GM19351 (cell line): ENCODE measurements around the gene PGAP6.
"Not testable (repeated sequence)": the region's sequence is repeated elsewhere in the genome, so short reads cannot be mapped to it uniquely, and the experiment has no call there.

Experiments
- ATAC-seq: cut with Tn5 transposase; IDR thresholded peaks from one replicate; pipeline ENCODE4 v1.9.1; 2021; ENCODE audit warnings: mild to moderate bottlenecking, moderate library complexity; ENCODE audit not compliant: unreplicated experiment

The PGAP6 gene

DNA sequence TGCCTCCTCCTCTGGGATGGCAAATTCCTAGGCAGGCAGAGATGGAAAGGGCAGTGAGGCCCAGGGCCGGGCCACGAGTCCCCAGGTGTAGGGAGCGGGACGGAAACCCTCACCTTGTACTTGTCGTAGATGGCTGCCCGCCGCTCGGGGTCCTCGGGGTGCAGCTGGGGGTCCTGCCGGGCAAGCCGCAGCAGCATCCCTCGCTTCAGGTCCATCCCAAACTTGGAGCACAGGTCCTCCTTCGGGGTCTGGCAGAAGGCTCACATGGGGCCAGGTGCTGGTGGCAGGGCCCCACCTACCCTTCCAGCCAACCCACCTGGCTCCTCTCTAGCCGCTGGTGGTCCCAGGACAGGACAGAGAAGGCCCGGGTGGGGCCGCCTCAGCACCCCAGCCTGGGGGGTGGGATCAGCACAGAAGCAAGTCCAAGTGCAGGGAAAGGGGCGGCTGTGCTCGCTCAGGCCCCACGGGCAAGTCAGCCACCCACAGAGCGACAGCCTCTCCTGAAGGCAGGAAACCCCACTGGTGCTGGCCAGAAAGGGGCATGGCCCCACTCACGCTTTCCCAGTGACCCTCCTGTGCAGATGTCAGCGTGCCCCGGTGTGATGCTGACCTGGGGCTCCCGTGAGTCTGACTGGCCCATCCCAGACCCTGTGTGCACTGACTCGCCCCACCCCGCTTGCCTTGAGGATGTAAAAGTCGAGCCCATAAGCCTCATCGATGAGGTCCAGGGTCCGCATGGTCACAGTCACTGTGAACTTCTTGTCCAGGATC lies 13.2 kb downstream of the PGAP6 start:
- ATAC-seq, result no peak

DNA sequence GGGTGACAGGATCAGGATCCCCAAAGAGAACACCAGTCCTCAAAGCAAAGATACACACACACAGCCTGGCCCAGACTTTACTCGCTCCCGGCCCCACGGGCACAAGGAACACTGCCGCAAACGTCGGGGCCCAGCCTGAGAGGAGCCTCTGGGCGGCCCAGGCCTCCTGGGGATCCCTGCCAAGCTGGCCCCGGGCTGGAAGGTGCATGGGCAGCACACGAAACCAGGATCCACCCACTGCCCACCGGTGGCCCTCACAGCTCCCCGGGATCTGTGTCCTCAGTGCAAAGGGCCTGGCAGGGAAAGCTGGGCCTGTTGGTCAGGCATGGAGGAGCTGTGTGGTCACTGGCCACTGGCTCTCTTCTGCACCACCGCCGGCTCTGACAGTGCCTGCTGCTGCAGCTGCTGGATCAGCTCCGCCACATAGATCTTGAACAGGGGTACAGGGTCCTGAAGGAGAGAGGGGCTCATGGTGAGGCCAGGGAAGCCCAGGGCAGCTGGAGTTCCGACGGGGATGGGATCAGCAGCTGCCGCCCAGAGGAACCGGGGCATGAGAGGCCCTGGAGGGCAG lies 14.4 kb downstream of the PGAP6 start:
- no peak for ATAC-seq

- no peak for ATAC-seq
Observed at GRCh38 chr16:366476-366875, 15.3 kb downstream of the PGAP6 start.

- ATAC-seq, result no peak
Observed at GRCh38 chr16:364595-365491, 16.9 kb downstream of the PGAP6 start.

- no peak for ATAC-seq
Observed at GRCh38 chr16:363766-364490, 17.9 kb downstream of the PGAP6 start.

DNA sequence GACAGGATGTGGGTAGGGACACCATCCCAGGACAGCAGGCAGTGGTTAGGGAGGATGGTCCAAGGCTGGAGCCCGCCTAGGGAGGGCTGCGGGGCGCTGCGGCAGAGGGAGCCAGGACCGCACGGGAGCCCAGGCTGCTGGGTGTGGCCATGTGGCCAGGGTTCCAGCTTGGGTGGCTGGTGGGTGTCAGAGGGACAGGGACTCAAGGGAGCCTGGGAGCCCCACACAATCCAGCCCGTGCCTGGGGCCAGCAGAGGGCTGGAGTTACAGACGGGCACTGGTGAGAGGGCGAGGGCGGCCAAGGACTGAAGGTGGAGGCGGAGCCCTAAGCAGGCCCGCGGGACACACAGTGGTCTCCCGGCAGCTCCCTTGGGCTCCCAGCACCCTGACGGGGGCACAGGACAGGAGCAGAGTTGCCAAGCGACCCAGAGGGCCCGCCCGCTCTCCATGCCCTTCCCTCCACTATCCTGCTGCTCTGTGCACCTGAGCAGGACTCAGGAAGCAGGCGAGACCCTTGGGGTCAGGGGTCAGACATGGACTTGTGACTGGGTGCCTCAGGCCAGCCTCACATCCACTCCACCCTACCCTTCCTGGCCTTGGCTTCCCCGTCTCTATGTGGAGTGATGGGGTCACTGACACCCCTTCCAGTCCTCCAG lies 18.5 kb downstream of the PGAP6 start:
- no peak for ATAC-seq

GRCh38 chr16:362702-362999 lies 19.1 kb downstream of the PGAP6 start:
- ATAC-seq, result not testable (repeated sequence)

- ATAC-seq, result no peak
Observed at GRCh38 chr16:361872-362701, 19.7 kb downstream of the PGAP6 start.

- ATAC-seq, result no peak
Observed at GRCh38 chr16:361341-361871, 20.4 kb downstream of the PGAP6 start.

- no peak for ATAC-seq
Observed at GRCh38 chr16:360698-361336, 21.0 kb downstream of the PGAP6 start.

- ATAC-seq, result no peak
Observed at GRCh38 chr16:359871-360697, 21.7 kb downstream of the PGAP6 start.

GRCh38 chr16:359067-359763 lies 22.6 kb downstream of the PGAP6 start:
- no peak for ATAC-seq

DNA sequence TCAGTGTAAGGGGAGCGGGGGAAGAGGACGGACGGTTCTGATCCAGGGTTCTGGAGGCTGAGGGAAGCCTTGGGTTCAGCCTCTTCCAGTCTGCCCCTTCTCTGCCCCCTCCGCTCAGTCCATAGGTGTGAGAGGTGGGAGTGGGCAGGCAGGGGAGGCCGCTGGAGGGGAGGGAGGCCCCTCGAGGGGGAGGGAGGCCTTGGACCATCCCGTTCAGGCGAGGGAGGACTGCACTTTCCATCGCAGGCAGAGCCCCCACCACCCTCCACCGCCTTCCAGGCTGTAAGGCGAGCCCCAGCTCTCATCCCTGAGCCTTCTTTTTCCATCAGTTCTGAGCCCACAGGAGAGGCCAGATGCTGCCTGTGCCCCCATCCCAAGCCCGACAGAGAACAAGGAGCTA lies 25.0 kb downstream of the PGAP6 start:
- no peak for ATAC-seq

GRCh38 chr16:354971-355461 lies 26.8 kb downstream of the PGAP6 start:
- ATAC-seq, result no peak

DNA sequence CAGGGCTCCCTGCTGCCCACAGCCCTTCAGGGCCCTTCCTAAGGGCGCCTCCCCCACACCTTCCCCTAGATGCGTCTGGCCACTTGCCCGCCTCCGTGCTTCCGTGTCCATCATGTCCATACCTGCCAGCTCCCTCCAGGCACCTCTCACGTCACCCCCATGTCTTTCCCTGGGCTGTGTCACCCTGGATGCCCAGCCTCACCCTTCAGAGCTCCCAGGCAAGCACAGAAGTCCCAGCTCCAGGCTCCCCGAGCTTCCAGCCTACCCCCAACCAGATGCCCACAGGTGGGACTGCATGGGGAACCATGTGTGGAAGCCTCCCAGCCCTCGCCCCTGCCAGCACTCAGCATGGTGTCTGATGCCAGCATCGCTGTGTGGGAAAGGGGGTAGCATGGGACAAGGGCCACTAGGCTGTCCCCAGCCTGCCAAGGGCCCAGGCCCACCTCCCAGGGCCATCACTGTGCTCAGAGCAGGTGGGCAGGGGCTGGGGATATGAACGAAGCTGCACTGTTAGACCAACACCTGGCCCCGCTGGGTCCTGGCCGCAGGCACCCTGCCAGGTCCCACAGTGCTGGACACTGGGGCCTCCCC lies 27.4 kb downstream of the PGAP6 start:
- no peak for ATAC-seq

- no peak for ATAC-seq
Observed at GRCh38 chr16:353404-354290, 28.1 kb downstream of the PGAP6 start.
